MCF 10A (cell line): ENCODE results near the gene C4orf36. TPM values are rescaled to one million over a fixed set of nuclear protein-coding genes. Genes with fewer than 3 reads are reported as not detected.
A peak's percentile ranks its signal among the peaks of the same experiment; 100 is the strongest.

ENCODE experiments used
- BruUV-seq: library from RNA; stranded (reverse); fragments of 400-500 nt; replicated peaks from 2 replicates; lab custom pipeline; 2021; lab: Mats Ljungman, UMichigan
- CTCF ChIA-PET: fragments of 300-600 bp; sonication (Branson Sonifier 250); formaldehyde crosslinking; extraction: SDS; loops from one replicate; lab custom pipeline; 2021; ENCODE audit warnings: antibody characterized with exemption, inconsistent platforms; lab: Yijun Ruan, JAX
- POLR2A ChIA-PET: fragments of 300-600, 350-650 bp; sonication (Branson Sonifier 250); formaldehyde crosslinking; extraction: SDS; loops from one replicate; lab custom pipeline; 2020; ENCODE audit warnings: antibody characterized with exemption, inconsistent platforms; lab: Yijun Ruan, JAX
- DNase-seq: peaks from one replicate; pipeline ENCODE4 v3.0.0-alpha.2; 2018; ENCODE audit not compliant: unreplicated experiment
- H3K27ac Mint-ChIP-seq: one replicate; pipeline ENCODE4 v1.8.0; 2022; ENCODE audit warnings: mild to moderate bottlenecking, low read depth, mixed read lengths; ENCODE audit not compliant: unreplicated experiment
- H3K27me3 Mint-ChIP-seq: one replicate; pipeline ENCODE4 v1.8.0; 2022; ENCODE audit warnings: mixed read lengths; ENCODE audit not compliant: insufficient read depth, unreplicated experiment
- H3K36me3 Mint-ChIP-seq: one replicate; pipeline ENCODE4 v1.8.0; 2022; ENCODE audit warnings: mild to moderate bottlenecking, moderate library complexity, mixed read lengths; ENCODE audit not compliant: insufficient read depth, unreplicated experiment
- H3K4me1 Mint-ChIP-seq: one replicate; pipeline ENCODE4 v1.8.0; 2022; ENCODE audit warnings: mixed read lengths; ENCODE audit not compliant: insufficient read depth, unreplicated experiment
- H3K4me3 Mint-ChIP-seq: one replicate; pipeline ENCODE4 v1.8.0; 2022; ENCODE audit warnings: mild to moderate bottlenecking, moderate library complexity, mixed read lengths; ENCODE audit not compliant: unreplicated experiment
- H3K9me3 Mint-ChIP-seq: one replicate; pipeline ENCODE4 v1.8.0; 2022; ENCODE audit warnings: mixed read lengths; ENCODE audit not compliant: unreplicated experiment
- intact Hi-C: fragments of 100-400 bp; cut with micrococcal nuclease; formaldehyde crosslinking; loops from 2 replicates; pipeline ENCODE4 v1.14.1; 2022
- total RNA-seq: library from RNA; stranded (reverse); gene quantifications from 2 replicates; pipeline ENCODE4 v1.2.3, GENCODE V29; 2022
- TF ChIP-seq, protein P1 (sequence below): fragments of 200-600 bp; IDR thresholded peaks from one replicate; pipeline ENCODE4 v1.8.0; 2022; ENCODE audit warnings: antibody characterized with exemption, mild to moderate bottlenecking; ENCODE audit not compliant: unreplicated experiment

Gene C4orf36
- total RNA-seq, 1 experiment from 2014 or later, result 2.9 TPM

DNA sequence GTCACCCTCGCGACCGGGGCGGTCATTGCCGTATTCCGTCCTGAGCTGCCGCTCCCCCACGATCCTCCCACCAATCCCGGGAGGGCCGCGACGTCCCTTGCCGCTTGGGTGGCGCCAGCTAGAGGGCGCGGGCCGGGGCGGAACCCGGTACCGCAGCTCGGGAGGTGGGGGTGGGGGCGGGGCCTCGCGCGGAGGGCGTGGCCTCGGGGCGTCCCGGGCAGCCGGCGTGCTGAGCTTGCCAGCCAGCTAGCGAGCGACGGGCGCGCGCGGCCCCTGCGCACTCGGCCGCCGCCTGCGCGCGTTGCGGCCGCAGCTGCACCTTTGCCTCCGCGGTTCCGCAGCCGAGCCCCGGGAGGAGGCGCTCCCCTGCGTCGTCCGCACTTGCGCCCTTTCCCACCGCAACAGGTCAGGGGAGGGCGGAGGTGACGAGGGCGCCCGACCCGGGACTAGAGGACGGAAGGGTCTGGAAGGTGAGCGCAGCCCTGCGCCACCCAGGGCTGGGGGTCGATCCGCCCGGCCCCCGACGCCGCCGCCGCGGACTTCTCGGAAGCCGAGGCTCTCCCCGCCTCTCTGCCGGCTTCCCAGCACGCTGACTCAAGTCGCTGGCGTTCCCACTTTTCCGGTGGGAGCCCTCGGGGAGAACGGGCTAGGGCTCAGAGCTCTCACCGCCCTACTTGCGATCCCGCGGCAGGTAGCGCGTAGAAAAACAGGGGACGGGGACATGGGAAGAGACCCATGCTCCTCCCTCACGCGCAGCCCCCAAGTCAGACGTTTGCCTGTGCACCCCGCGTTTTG is 42.7 kb upstream of the C4orf36 start, which contains the start of gene AFF1:
AFF1 (plus strand) TSS at position 241 of the 795 bp plus-strand sequence. CDS start 13,523 bp downstream, outside the sequence.
- no TSS peak for BruUV-seq
- H3K9me3 Mint-ChIP-seq, result no peaks in the 10 kb centered on the region
- H3K27me3 Mint-ChIP-seq, result no peaks in the 10 kb centered on the region
- peak within 1 kb of the TSS; percentile 85 for H3K4me3 Mint-ChIP-seq
- POLR2A ChIA-PET, result interaction anchor here (0.5 to 11.3 kb wide), 33 partner anchors 7 to 1127 kb away, joined by 3 to 256 read pairs (median 6); partner anchors contain the start of gene KLHL8
- intact Hi-C loops, result loop anchor here (1.0 to 2.0 kb wide), 2 partner anchors 13 to 186 kb away; no protein-coding TSS in a partner anchor
- TF ChIP-seq, protein P1, sequence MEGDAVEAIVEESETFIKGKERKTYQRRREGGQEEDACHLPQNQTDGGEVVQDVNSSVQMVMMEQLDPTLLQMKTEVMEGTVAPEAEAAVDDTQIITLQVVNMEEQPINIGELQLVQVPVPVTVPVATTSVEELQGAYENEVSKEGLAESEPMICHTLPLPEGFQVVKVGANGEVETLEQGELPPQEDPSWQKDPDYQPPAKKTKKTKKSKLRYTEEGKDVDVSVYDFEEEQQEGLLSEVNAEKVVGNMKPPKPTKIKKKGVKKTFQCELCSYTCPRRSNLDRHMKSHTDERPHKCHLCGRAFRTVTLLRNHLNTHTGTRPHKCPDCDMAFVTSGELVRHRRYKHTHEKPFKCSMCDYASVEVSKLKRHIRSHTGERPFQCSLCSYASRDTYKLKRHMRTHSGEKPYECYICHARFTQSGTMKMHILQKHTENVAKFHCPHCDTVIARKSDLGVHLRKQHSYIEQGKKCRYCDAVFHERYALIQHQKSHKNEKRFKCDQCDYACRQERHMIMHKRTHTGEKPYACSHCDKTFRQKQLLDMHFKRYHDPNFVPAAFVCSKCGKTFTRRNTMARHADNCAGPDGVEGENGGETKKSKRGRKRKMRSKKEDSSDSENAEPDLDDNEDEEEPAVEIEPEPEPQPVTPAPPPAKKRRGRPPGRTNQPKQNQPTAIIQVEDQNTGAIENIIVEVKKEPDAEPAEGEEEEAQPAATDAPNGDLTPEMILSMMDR, result peak; percentile 23
- peaks cover 21% of the 10 kb centered on the region for H3K36me3 Mint-ChIP-seq
- peaks cover 35% of the 10 kb centered on the region for H3K4me1 Mint-ChIP-seq
- CTCF ChIA-PET, result interaction anchor here (0.5 to 7.1 kb wide), 9 partner anchors 12 to 300 kb away, joined by 3 to 61 read pairs (median 6); no protein-coding TSS in a partner anchor
- peak within 1 kb of the TSS; percentile 91 for H3K27ac Mint-ChIP-seq
- DNase-seq, result peak; percentile 88

DNA sequence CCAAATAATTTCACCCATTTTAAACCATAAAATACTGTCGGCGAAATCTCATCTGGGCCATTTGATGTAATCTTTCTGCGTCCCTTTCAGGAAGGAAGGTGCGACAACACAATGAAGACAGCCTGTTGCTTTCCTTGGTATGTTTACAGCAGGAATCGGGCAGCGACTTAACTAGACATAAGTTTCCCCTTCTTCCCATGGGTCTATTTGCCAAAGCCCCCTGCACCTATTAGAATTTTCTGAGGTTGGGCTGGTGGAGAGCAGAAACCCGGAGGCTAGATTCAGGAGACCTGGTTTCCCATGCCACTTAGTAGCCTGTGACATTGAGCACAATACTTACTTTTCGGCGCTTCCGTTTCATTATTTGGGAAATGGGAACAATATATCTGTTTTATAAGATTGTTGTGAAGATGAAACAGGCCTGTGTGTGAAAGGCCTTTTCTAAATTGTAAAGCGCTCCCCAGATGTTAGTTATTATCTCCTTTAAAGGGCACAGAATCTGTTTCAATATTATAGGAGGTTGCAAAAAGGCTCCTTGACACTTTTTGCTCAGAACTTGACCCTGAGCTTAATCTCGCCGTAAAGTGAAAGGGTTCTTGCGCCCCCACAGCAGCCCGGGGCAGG is 42.0 kb upstream of the C4orf36 start:
- CTCF ChIA-PET, result interaction anchor here (0.6 to 7.1 kb wide), 4 partner anchors 11 to 78 kb away, joined by 3 to 61 read pairs (median 8); no protein-coding TSS in a partner anchor
- peak overlapping the region; percentile 89 for H3K27ac Mint-ChIP-seq
- intact Hi-C loops, result loop anchor here (2.0 kb wide), 1 partner anchor 187 kb away; no protein-coding TSS in a partner anchor

DNA sequence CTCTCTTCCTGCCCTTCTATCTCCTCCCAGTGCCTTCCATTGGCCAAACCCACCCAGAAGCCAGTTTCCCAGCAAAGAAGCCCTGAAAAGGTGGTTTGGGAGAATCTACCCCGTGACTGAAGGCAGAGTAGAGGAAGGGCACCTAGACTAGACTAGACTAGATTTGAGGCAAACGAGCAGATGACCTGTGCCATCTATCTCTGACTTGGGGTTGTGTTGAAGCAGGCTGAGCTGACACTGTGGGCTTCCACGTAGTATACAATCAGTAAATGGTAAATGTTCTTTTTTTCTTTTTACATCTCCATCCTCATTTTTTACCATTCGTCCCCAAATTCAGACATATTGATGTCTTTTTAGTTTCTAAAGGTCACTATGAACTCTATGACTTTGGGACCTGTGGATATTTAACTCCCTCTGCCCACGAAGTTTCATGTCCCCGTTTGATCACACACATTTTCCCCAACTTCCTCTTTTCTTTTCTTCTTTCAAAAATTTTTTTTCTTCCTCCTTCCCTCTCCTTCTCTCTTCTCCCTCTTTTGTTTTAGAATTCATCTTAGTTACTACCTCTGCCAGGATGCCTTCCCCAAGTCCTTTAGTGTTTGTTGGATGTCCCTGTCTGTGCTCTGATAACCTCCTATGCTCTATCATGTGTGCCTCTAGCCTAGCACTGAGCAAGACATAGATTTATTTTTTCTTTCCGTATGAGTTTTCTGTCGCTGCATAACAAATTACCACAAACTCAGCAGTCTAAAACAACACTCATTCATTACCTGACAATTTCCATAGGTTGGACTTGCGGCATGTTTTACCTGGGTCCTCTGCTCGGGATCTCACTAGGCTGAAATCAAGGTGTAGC is 36.4 kb upstream of the C4orf36 start:
- POLR2A ChIA-PET, result interaction anchor here (0.5 to 5.2 kb wide), 31 partner anchors 9 to 462 kb away, joined by 3 to 111 read pairs (median 4); partner anchors contain the start of genes AFF1 and HSD17B11
- TSS peak; percentile 86 for BruUV-seq
- Mint-ChIP-seq H3K9me3 (no peaks in the 10 kb centered on the region), H3K36me3 (peaks cover 19% of the 10 kb centered on the region), H3K4me1 (peaks cover 48% of the 10 kb centered on the region), H3K27me3 (no peaks in the 10 kb centered on the region), H3K27ac (peak overlapping the region; percentile 88), H3K4me3 (peak overlapping the region; percentile 32)
- TF ChIP-seq, protein P1, result no peak
- intact Hi-C loops, result no loop called here
- CTCF ChIA-PET, result interaction anchor here (0.6 to 1.7 kb wide), 9 partner anchors 14 to 334 kb away, joined by 3 to 6 read pairs (median 4); no protein-coding TSS in a partner anchor
- no peak for DNase-seq

More for the DNA sequence above, 42.0 kb upstream of the C4orf36 start:
- BruUV-seq, result TSS peak; percentile 38
- POLR2A ChIA-PET, result interaction anchor here (0.5 to 11.3 kb wide), 24 partner anchors 6 to 1128 kb away, joined by 3 to 256 read pairs (median 6); partner anchors contain the start of gene KLHL8
- Mint-ChIP-seq H3K9me3 (no peaks in the 10 kb centered on the region), H3K4me1 (peaks cover 29% of the 10 kb centered on the region), H3K36me3 (peaks cover 27% of the 10 kb centered on the region), H3K27me3 (no peaks in the 10 kb centered on the region), H3K4me3 (peak overlapping the region; percentile 85)
- TF ChIP-seq, protein P1, result no peak
- DNase-seq, result no peak
